Neuronal stem cell (in vitro differentiated cells): ENCODE results near the gene FYTTD1.
A peak's percentile ranks its signal among the peaks of the same experiment; 100 is the strongest.

ENCODE experiments used
- DNase-seq: peaks from one replicate; pipeline ENCODE4 v3.0.0-alpha.2; 2013; ENCODE audit warnings: low spot score
- H2AFZ ChIP-seq: one replicate; pipeline ENCODE4 v1.6.1; 2013; ENCODE audit warnings: mild to moderate bottlenecking, low read length, inconsistent platforms
- H2AK5ac ChIP-seq: 2 replicates; pipeline ENCODE4 v1.6.1; 2013; ENCODE audit warnings: low read depth, mild to moderate bottlenecking, inconsistent platforms, low read length, moderate library complexity, mixed read lengths
- H2BK120ac ChIP-seq: 2 replicates; pipeline ENCODE4 v1.6.1; 2013; ENCODE audit warnings: low read depth, mild to moderate bottlenecking, inconsistent platforms, low read length, moderate library complexity, mixed read lengths
- H2BK12ac ChIP-seq: one replicate; pipeline ENCODE4 v1.6.1; 2013; ENCODE audit warnings: low read length, inconsistent platforms
- H2BK15ac ChIP-seq: 2 replicates; pipeline ENCODE4 v1.6.1; 2013; ENCODE audit warnings: mild to moderate bottlenecking, low read length, inconsistent platforms, mixed read lengths
- H2BK5ac ChIP-seq: one replicate; pipeline ENCODE4 v1.6.1; 2013; ENCODE audit warnings: inconsistent platforms, mild to moderate bottlenecking, low read length, moderate library complexity
- H3K14ac ChIP-seq: one replicate; pipeline ENCODE4 v1.6.1; 2013; ENCODE audit warnings: low read length, inconsistent platforms
- H3K18ac ChIP-seq: 2 replicates; pipeline ENCODE4 v1.6.1; 2013; ENCODE audit warnings: low read length, inconsistent platforms
- H3K23ac ChIP-seq: 2 replicates; pipeline ENCODE4 v1.6.1; 2013; ENCODE audit warnings: low read depth, mild to moderate bottlenecking, mixed read lengths, low read length, inconsistent platforms; ENCODE audit not compliant: poor library complexity
- H3K27ac ChIP-seq: replicated peaks from 3 replicates; pipeline ENCODE4 v1.5.1; 2013; ENCODE audit warnings: low read length, inconsistent platforms
- H3K27me3 ChIP-seq, 3 experiments: 2 replicates each; pipeline ENCODE4 v1.6.1; 2013; ENCODE audit warnings: low read length in 3 of 3, mild to moderate bottlenecking in 2 of 3, inconsistent platforms in 1 of 3, low read depth in 1 of 3, mixed read lengths in 1 of 3, moderate library complexity in 1 of 3; ENCODE audit not compliant: control insufficient read depth in 3 of 3, insufficient read depth in 3 of 3
- H3K36me3 ChIP-seq, 2 donors: replicated peaks in 1 of 2; 2 replicates each; pipeline ENCODE4 v1.6.1; 2013; ENCODE audit warnings: low read length in 2 of 2; ENCODE audit not compliant: control insufficient read depth in 2 of 2, insufficient read depth in 2 of 2
- H3K4ac ChIP-seq: 2 replicates; pipeline ENCODE4 v1.6.1; 2013; ENCODE audit warnings: inconsistent platforms, mild to moderate bottlenecking, low read length, moderate library complexity
- H3K4me1 ChIP-seq, 2 donors: 1 replicate in 1 of 2; 2 replicates in 1 of 2; pipeline ENCODE4 v1.6.1; 2013; ENCODE audit warnings: low read length in 2 of 2, low read depth in 1 of 2; ENCODE audit not compliant: control insufficient read depth in 2 of 2, insufficient read depth in 1 of 2
- H3K4me2 ChIP-seq: one replicate; pipeline ENCODE4 v1.6.1; 2013; ENCODE audit warnings: mild to moderate bottlenecking, low read length, inconsistent platforms; ENCODE audit not compliant: insufficient read depth, poor library complexity, severe bottlenecking
- H3K4me3 ChIP-seq, 2 donors: 2 replicates each; pipeline ENCODE4 v1.5.1; 2013; ENCODE audit warnings: low read length in 2 of 2, mild to moderate bottlenecking in 2 of 2, inconsistent platforms in 1 of 2, moderate library complexity in 1 of 2
- H3K79me1 ChIP-seq: one replicate; pipeline ENCODE4 v1.6.1; 2013; ENCODE audit warnings: low read depth, mild to moderate bottlenecking, inconsistent platforms, low read length, moderate library complexity
- H3K9ac ChIP-seq: one replicate; pipeline ENCODE4 v1.6.1; 2013; ENCODE audit warnings: mild to moderate bottlenecking, low read depth, low read length, inconsistent platforms; ENCODE audit not compliant: poor library complexity
- H3K9me3 ChIP-seq, 2 donors: replicated peaks in 1 of 2; 2 replicates each; pipeline versions ENCODE3 to v1.6.1; 2013; ENCODE audit warnings: low read length in 2 of 2, mild to moderate bottlenecking in 2 of 2, inconsistent platforms in 1 of 2, low read depth in 1 of 2, mixed read lengths in 1 of 2, moderate library complexity in 1 of 2; ENCODE audit not compliant: control insufficient read depth in 2 of 2, insufficient read depth in 1 of 2
- H4K8ac ChIP-seq: one replicate; pipeline ENCODE4 v1.6.1; 2013; ENCODE audit warnings: low read depth, mild to moderate bottlenecking, inconsistent platforms, low read length, moderate library complexity
- H4K91ac ChIP-seq: one replicate; pipeline ENCODE4 v1.6.1; 2013; ENCODE audit warnings: low read length, low read depth, mild to moderate bottlenecking, inconsistent platforms; ENCODE audit not compliant: poor library complexity
- WGBS, 2 donors: extraction: QIAGEN DNeasy Blood & Tissue Kit; methylation state at CpG; one replicate each; pipeline ENCODE4 v1.1.7; 2013; ENCODE audit warnings: missing lambda C conversion rate in 2 of 2, mixed read lengths in 1 of 2; ENCODE audit not compliant: insufficient read length in 2 of 2, insufficient replicate concordance in 1 of 2; ENCODE audit errors: extremely low coverage in 2 of 2; 5-methylcytosine and 5-hydroxymethylcytosine counted together

The FYTTD1 gene

DNA sequence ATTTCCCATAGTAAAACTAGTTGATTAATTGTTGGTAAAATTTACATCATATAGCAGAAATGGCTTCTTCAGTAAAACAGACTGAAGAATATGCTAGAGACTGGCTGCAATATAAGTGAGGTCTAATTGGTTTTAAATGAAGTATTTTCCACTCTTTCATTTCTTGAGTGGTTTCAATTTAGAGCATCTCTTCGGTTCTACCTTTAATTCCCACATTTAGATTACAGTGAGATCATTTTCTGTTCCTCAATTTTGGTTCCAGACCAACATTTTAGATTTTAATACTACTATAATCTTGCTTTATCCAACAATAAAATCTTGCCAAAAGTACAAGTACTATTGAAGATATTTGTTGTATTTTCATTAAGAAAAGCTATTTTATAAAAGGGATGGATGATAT is 40.4 kb downstream of the FYTTD1 start:
- H3K4me3 ChIP-seq = no peak overlapping the region
- H3K4me2 ChIP-seq = no peak overlapping the region
- H2BK5ac ChIP-seq = no peak overlapping the region
- H3K23ac ChIP-seq = no peak overlapping the region
- no peak overlapping the region for H3K9ac ChIP-seq
- H2AFZ ChIP-seq = no peak overlapping the region
- no peak for DNase-seq
- peaks cover 0 to 2% of the 10 kb centered on the region in 2 donors for H3K4me1 ChIP-seq
- H3K18ac ChIP-seq = no peak overlapping the region
- no peaks in the 10 kb centered on the region for H3K27me3 ChIP-seq
- WGBS, 2 donors = no CpG with 5 or more reads among the region's 1 CpG
- H3K79me1 ChIP-seq = no peaks in the 10 kb centered on the region
- H2BK12ac ChIP-seq = no peak overlapping the region
- H3K9me3 ChIP-seq = no peaks in the 10 kb centered on the region
- no peak overlapping the region for H2AK5ac ChIP-seq
- H3K27ac ChIP-seq = no peak overlapping the region
- no peak overlapping the region for H2BK120ac ChIP-seq
- H4K91ac ChIP-seq = no peak overlapping the region
- H2BK15ac ChIP-seq = no peak overlapping the region
- no peak overlapping the region for H4K8ac ChIP-seq
- no peak overlapping the region for H3K14ac ChIP-seq
- H3K36me3 ChIP-seq = peaks cover 0 to 18% of the 10 kb centered on the region in 2 donors
- no peak overlapping the region for H3K4ac ChIP-seq

DNA sequence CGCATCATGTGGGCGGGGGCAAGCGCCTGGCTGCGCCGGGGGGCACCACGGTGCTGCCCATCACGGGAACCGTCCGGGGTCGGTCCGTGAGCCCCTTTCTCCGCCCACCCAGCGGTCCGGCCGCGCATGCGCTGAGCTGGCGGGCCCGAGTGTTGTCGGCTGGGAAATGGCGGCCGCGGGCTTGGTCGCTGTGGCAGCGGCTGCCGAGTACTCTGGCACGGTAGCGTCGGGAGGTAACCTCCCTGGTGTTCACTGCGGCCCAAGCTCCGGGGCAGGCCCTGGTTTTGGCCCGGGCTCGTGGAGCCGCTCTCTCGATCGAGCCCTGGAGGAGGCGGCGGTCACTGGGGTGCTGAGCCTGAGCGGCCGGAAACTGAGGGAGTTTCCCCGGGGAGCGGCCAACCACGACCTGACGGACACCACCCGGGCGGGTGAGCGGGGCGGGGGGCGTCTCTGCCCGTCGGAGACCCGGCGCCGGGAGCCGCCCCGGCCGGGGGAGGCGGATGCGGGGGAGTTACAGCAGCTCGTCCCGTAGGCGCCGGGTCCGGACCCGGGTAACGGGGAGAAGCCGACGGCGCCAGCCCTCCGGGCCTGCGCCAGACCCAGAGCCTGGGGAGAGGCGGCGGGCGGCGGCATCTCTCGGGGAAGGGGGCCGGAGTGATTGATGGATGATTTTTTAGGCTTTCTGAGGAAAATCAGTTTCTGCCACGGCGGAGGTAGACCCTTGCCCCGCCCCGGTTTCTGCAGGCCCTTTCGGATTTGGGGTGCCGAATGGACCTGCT is 41.6 kb downstream of the FYTTD1 start, which contains the start of gene LRCH3:
Gene LRCH3 (plus strand): TSS at position 142 of the 779 bp plus-strand sequence. CDS start 25 bp downstream, at position 167.
- no peak within 1 kb of the TSS for H2BK15ac ChIP-seq
- H3K36me3 ChIP-seq = peaks cover 0 to 9% of the 10 kb centered on the region in 2 donors
- H3K4ac ChIP-seq = no peak within 1 kb of the TSS
- H4K91ac ChIP-seq = no peak within 1 kb of the TSS
- DNase-seq = peak; percentile 91
- no peak within 1 kb of the TSS for H2AK5ac ChIP-seq
- no CpG with 5 or more reads among the region's 83 CpGs for WGBS, 2 donors
- H3K4me2 ChIP-seq = peak within 1 kb of the TSS; percentile 60
- no peak within 1 kb of the TSS for H4K8ac ChIP-seq
- peak within 1 kb of the TSS; percentile 96 to 99 for H3K4me3 ChIP-seq
- H3K9ac ChIP-seq = peak within 1 kb of the TSS; percentile 98
- H3K4me1 ChIP-seq = peaks cover 2% of the 10 kb centered on the region in 2 donors
- H3K27me3 ChIP-seq = no peaks in the 10 kb centered on the region
- H2BK12ac ChIP-seq = no peak within 1 kb of the TSS
- H2AFZ ChIP-seq = peak within 1 kb of the TSS; percentile 99
- no peaks in the 10 kb centered on the region for H3K79me1 ChIP-seq
- H3K23ac ChIP-seq = peak within 1 kb of the TSS; percentile 100
- H3K14ac ChIP-seq = peak within 1 kb of the TSS; percentile 71
- H2BK120ac ChIP-seq = peak within 1 kb of the TSS; percentile 97
- H2BK5ac ChIP-seq = peak within 1 kb of the TSS; percentile 90
- H3K27ac ChIP-seq = peak within 1 kb of the TSS; percentile 85
- peak within 1 kb of the TSS; percentile 100 for H3K18ac ChIP-seq
- H3K9me3 ChIP-seq = no peaks in the 10 kb centered on the region

DNA sequence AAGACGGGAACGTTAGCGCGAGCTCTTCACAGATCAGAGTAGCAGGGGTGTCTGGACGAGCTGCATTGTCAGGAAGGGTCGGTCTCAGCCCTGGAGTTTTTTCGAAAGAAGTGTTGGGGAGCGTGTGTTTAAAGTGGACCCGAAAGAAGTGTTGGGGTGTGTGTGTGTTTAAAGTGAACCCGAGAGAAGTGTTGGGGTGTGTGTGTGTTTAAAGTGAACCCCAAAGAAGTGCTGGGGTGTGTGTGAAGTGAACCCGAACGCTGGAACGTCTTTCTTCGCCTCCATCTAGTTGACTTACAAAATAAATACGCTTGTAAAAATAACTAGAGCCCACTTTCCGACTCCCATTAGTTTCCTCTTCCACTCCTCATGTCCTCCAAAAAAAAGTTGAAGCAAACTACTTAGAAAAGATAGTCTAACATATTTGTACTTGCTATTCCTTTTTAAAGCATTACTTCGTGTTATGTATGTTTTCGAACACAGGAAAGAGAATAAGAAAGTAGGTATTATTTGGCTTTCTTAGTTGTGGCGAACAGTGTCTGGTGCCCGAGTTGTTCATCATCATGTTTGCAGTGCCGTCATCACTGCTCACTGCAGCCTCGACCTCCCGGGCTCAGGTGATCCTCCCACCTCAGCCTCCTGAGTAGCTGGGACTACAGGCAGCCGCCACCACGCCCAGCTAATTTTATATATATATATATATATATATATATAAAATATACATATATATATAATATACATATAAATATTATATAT is 42.4 kb downstream of the FYTTD1 start:
- H4K8ac ChIP-seq = no peak overlapping the region
- no peak overlapping the region for H3K18ac ChIP-seq
- WGBS, 2 donors = no CpG with 5 or more reads among the region's 25 CpGs
- H2BK120ac ChIP-seq = no peak overlapping the region
- no peak overlapping the region for H3K27ac ChIP-seq
- H3K27me3 ChIP-seq = no peaks in the 10 kb centered on the region
- no peak overlapping the region for H3K9ac ChIP-seq
- DNase-seq = no peak
- peaks cover 0 to 6% of the 10 kb centered on the region in 2 donors for H3K36me3 ChIP-seq
- no peak overlapping the region for H3K23ac ChIP-seq
- peaks cover 2% of the 10 kb centered on the region in 2 donors for H3K4me1 ChIP-seq
- no peak overlapping the region for H2BK5ac ChIP-seq
- no peak overlapping the region for H3K14ac ChIP-seq
- H2BK15ac ChIP-seq = no peak overlapping the region
- H3K4me2 ChIP-seq = peak overlapping the region; percentile 51
- no peaks in the 10 kb centered on the region for H3K79me1 ChIP-seq
- peak overlapping the region; percentile 99 for H2AFZ ChIP-seq
- no peak overlapping the region for H3K4ac ChIP-seq
- H2AK5ac ChIP-seq = no peak overlapping the region
- peak overlapping the region; percentile 96 to 99 for H3K4me3 ChIP-seq
- H4K91ac ChIP-seq = no peak overlapping the region
- H2BK12ac ChIP-seq = no peak overlapping the region
- H3K9me3 ChIP-seq = no peaks in the 10 kb centered on the region

DNA sequence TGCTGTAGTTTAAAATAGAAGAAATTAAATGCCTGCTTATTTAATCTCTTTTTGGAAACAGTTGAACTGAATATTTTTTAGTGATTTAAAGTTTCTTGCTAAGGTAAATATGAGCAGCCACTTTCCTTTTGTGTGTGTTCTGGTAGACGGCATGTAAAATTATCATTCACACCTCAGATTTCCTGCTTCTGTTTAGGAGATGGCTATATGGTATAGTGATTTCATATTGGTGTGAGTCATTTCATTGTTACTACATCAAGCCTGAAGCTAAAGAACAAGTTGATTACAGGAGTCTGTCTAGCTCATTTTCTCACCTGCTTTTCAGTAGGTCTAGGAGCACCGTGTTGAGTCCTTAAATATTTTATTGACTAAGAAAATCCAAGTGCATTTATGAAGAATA is 43.6 kb downstream of the FYTTD1 start:
- Histone ChIP-seq H3K79me1 (no peaks in the 10 kb centered on the region), H2BK12ac (no peak overlapping the region), H3K14ac (no peak overlapping the region), H3K27me3 (no peaks in the 10 kb centered on the region), H2BK15ac (no peak overlapping the region), H4K8ac (no peak overlapping the region), H3K18ac (no peak overlapping the region), H3K4me2 (no peak overlapping the region), H3K9ac (no peak overlapping the region), H3K36me3 (no peaks in the 10 kb centered on the region), H2BK120ac (no peak overlapping the region), H3K23ac (no peak overlapping the region), H3K4me3 (no peak overlapping the region), H2AK5ac (no peak overlapping the region), H3K4ac (no peak overlapping the region), H4K91ac (no peak overlapping the region), H2BK5ac (no peak overlapping the region), H3K27ac (no peak overlapping the region), H2AFZ (no peak overlapping the region), H3K9me3 (no peaks in the 10 kb centered on the region), H3K4me1 (peaks cover 2% of the 10 kb centered on the region in 2 donors)
- no CpG with 5 or more reads among the region's 2 CpGs for WGBS, 2 donors
- DNase-seq = no peak
